Measurements from ENCODE around the gene PLCB3. TPM values are rescaled to one million over a fixed set of nuclear protein-coding genes. Genes with fewer than 3 reads are reported as not detected.
A peak's percentile ranks its signal among the peaks of the same experiment; 100 is the strongest.

The PLCB3 gene
- total RNA-seq, 2 donors from 2014 or later, result 7.5 to 15.5 TPM

DNA sequence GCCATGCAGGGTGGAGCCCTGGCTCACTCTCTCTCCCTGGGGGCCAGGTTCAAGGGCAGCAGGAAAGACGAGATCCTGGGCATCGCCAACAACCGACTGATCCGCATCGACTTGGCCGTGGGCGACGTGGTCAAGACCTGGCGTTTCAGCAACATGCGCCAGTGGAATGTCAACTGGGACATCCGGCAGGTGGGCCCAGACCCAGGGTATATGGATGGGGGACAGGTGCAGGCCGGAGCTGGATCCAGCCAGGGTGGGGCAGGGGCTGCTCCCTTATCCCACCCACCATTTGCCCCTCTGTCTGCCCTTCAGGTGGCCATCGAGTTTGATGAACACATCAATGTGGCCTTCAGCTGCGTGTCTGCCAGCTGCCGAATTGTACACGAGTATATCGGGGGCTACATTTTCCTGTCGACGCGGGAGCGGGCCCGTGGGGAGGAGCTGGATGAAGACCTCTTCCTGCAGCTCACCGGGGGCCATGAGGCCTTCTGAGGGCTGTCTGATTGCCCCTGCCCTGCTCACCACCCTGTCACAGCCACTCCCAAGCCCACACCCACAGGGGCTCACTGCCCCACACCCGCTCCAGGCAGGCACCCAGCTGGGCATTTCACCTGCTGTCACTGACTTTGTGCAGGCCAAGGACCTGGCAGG, 28.2 kb upstream of the PLCB3 start:
- H3K27me3 ChIP-seq, result no peaks in the 10 kb centered on the region
- H3K4me3 ChIP-seq, result no peak overlapping the region
- peaks cover 17% of the 10 kb centered on the region for H3K36me3 ChIP-seq
- H3K27ac ChIP-seq, result no peak overlapping the region
- H3K4me1 ChIP-seq, result peaks cover 0 to 30% of the 10 kb centered on the region in 2 donors
- H3K9me3 ChIP-seq, result no peaks in the 10 kb centered on the region
- TF ChIP-seq, protein P1, sequence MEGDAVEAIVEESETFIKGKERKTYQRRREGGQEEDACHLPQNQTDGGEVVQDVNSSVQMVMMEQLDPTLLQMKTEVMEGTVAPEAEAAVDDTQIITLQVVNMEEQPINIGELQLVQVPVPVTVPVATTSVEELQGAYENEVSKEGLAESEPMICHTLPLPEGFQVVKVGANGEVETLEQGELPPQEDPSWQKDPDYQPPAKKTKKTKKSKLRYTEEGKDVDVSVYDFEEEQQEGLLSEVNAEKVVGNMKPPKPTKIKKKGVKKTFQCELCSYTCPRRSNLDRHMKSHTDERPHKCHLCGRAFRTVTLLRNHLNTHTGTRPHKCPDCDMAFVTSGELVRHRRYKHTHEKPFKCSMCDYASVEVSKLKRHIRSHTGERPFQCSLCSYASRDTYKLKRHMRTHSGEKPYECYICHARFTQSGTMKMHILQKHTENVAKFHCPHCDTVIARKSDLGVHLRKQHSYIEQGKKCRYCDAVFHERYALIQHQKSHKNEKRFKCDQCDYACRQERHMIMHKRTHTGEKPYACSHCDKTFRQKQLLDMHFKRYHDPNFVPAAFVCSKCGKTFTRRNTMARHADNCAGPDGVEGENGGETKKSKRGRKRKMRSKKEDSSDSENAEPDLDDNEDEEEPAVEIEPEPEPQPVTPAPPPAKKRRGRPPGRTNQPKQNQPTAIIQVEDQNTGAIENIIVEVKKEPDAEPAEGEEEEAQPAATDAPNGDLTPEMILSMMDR (IDR thresholded peaks at IDR 0.05), result no peak
- DNase-seq (ENCODE audit: low spot score), result no peak

DNA sequence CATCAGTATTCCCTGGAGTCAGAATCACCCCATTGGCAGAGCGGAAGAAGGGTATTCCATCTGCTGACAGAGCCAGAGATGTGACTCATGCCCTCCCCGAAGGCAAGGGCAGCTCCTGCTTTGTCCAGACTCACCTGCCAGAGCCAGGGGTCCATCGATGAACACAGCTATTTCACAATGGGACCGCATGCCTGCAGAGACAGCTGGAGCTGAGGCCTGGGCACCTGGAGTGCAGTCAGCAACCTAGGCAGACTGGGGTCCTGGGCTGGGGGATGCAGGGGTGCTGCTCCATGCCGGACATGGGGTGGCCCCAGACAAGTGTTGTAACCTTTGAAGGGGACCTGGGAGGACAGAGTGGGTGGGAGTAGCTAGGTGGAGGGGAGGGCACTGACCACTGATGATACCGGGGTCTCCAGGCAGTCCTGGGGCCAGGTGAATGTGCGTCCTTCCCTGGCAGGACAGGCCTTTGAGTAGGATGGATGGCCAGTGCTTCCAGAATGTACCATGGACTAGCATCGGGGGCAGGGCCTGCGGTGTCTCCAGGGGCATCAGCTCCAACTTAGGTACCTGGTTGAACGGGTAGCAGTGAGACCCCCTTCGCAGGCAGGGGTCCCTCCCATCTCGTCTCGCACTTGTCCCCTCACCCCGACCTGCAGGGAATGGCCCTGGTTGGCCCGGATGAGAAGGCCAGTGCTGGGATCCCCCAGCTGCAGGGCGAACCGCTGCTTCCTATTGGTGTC, 27.0 kb upstream of the PLCB3 start:
- no peaks in the 10 kb centered on the region for H3K9me3 ChIP-seq
- peaks cover 0 to 35% of the 10 kb centered on the region in 2 donors for H3K4me1 ChIP-seq
- no peak overlapping the region for H3K27ac ChIP-seq
- H3K4me3 ChIP-seq, result no peak overlapping the region
- no peaks in the 10 kb centered on the region for H3K27me3 ChIP-seq
- TF ChIP-seq, protein P1 (IDR thresholded peaks at IDR 0.05), result no peak
- no peak for DNase-seq (ENCODE audit: low spot score)
- H3K36me3 ChIP-seq, result peaks cover 17% of the 10 kb centered on the region

DNA sequence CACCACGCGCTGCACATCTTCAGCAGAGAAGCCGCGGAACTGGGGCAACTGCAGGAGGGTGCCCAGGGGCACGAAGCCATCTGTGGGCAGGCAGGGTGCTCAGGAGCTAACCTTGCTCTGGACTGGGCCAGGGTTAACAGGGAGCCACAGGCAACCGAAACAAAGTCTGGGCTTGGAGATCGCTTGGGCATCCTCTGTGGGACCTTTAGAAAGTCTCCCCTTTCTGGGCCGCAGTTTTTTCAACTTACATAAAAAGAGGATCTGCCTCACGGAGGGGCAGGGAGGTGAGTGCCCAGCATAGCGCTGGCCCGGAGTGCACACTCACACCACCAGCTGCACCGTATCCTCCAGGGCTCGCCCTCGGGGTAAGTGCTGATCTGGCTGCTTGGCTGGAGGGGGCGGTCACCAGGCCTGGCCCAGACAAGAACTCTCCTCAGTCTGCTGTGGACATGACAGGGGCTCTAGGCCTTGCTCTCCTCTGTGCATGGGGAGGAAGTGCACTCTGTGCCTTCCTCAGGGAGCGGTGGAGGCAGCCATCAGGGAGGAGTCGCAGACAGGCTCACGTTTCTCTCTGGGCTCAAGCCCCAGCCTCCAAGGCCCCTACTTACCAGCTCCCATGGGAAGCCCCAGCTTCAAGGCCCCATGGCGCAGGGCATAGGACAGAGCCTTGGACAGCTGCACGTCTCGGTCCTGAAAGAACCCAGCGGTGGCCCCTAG, 26.3 kb upstream of the PLCB3 start:
- peak overlapping the region; percentile 91 to 97 for H3K27ac ChIP-seq
- TF ChIP-seq, protein P1 (IDR thresholded peaks at IDR 0.05), result no peak
- no peaks in the 10 kb centered on the region for H3K27me3 ChIP-seq
- peak overlapping the region; percentile 85 to 89 for H3K4me3 ChIP-seq
- H3K4me1 ChIP-seq, result peaks cover 0 to 43% of the 10 kb centered on the region in 2 donors
- H3K36me3 ChIP-seq, result peaks cover 16% of the 10 kb centered on the region
- H3K9me3 ChIP-seq, result no peaks in the 10 kb centered on the region
- no peak for DNase-seq (ENCODE audit: low spot score)

DNA sequence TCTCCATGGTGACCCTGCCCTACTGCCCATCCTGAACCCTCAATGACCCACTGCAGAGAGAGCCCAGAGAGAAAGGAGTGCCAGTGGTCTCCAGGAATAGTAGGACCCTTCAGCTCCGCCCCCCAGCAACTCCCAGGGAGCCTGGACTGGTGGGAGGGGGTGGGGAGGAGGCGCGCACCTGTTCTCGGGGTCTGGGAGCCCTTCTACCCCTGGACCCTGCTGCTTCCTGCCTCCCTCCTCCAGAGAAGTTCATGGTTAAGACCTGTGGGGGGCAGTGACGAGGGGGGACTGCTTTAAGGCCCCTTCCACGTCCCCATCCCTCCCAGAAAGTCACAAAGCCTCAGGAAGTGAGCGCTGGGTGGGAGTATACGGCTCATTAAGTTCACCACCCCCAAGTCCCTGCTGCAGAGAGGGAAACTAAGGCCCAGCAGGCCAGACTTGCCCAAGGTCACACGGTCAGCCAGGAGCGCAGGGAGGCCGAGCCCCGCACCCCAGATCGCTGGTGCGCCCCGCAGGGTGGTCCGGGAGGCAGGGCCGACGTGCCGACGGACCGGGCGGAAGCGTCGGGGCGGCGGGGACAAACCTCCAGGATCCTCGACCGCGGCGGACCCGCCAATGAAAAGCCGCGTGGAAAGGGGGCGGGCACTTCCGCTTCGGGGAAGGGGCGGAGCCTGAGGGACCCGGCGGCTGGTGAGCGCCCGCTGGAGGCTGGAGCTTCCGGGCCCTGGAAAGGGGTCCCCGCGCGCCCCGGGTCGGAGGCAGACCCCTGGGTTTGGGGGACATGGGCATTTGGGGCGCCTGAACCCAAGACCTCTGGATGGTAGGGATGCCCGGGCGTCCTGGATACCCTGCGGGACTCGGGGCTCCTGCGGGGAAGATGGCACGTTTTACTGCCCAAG, 25.5 kb upstream of the PLCB3 start, which contains the start of the genes NUDT22 and TRPT1:
Gene NUDT22 (plus strand): TSS at position 667 of the 899 bp plus-strand sequence. CDS start 379 bp downstream, outside the sequence.
Gene TRPT1 (minus strand): TSS at position 579 of the 899 bp plus-strand sequence. CDS start 326 bp downstream, at position 253.
- TF ChIP-seq, protein P1 (IDR thresholded peaks at IDR 0.05), result peak in 1 of 2 donors; percentile 50
- H3K4me1 ChIP-seq, result peaks cover 0 to 46% of the 10 kb centered on the region in 2 donors
- H3K27ac ChIP-seq, result peak within 1 kb of the TSS; percentile 91 to 97
- peaks cover 8% of the 10 kb centered on the region for H3K36me3 ChIP-seq
- DNase-seq (ENCODE audit: low spot score), result peak; percentile 93
- no peaks in the 10 kb centered on the region for H3K9me3 ChIP-seq
- no peaks in the 10 kb centered on the region for H3K27me3 ChIP-seq
- peak within 1 kb of the TSS; percentile 85 to 89 for H3K4me3 ChIP-seq

DNA sequence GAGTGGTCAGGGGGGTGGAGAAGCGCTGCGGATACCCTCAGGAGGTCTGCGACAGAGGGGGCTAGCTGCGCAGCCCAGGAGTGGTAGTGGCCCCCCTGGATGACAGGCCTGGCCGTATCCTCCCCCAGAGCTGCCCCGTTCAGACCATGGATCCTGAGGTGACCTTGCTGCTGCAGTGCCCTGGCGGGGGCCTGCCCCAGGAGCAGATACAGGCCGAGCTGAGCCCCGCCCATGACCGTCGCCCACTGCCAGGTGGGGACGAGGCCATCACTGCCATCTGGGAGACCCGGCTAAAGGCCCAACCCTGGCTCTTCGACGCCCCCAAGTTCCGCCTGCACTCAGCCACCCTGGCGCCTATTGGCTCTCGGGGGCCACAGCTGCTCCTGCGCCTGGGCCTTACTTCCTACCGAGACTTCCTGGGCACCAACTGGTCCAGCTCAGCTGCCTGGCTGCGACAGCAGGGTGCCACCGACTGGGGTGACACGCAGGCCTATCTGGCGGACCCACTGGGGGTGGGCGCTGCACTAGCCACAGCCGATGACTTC, 24.8 kb upstream of the PLCB3 start:
- TF ChIP-seq, protein P1 (IDR thresholded peaks at IDR 0.05), result no peak
- Histone ChIP-seq H3K36me3 (peaks cover 5% of the 10 kb centered on the region), H3K27ac (peak overlapping the region; percentile 91 to 97), H3K27me3 (no peaks in the 10 kb centered on the region), H3K9me3 (no peaks in the 10 kb centered on the region), H3K4me3 (peak overlapping the region; percentile 85 to 89), H3K4me1 (peaks cover 0 to 53% of the 10 kb centered on the region in 2 donors)
- DNase-seq (ENCODE audit: low spot score), result no peak

Measured in right atrium auricular region (tissue), 2 donors.